ENCODE results near the gene FBXL12.
"Not testable (repeated sequence)": the region's sequence is repeated elsewhere in the genome, so short reads cannot be mapped to it uniquely, and the experiment has no call there.

Gene FBXL12

DNA sequence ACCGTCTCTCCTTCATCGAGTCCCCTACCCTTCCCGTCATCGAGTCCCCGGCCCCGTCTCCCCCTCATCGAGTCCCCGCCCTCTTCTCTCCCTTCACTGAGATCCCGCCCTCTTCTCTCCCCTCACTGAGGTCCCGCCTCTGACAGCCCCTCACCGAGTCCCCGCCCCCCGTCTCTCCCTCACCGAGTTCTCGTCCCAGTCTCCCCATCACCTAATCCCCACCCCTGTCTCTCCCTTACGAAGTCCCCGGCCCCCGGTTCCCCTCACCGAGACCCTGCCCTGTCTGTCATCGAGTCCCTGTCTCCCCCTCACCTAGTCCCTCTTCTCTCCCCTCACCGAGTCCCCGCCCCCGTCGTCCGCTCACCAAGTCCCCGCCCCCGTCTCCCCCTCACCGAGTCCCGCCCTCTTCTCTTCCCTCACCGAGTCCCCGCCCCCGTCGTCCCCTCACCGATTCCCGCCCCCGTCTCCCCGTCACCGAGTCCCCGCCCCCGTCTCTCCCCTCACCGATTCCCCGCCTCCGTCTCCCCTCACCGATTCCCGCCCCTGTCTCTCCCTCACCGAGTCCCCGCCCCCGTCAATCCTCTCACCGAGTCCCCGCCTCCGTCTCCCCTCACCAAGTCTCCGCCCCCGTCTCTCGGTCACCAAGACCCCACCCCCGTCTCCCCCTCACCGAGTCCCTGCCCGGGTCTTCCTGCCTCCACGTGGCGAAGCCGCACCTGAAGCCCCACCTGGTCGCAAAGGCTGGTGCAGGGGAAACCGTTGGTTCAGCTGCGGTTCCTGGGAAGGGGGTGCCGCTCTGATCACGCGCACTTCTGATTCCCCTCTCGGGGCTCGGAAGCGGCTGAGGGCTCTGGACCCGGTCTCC, 26.4 kb downstream of the FBXL12 start:
- peak; percentile 82 to 90 (median 83) for DNase-seq (ENCODE audit: low read depth in 3 of 3)

GRCh38 chr19:9791552-9792205, 27.2 kb downstream of the FBXL12 start:
- peak; percentile 79 to 92 (median 82) for DNase-seq (ENCODE audit: low read depth in 3 of 3)

DNA sequence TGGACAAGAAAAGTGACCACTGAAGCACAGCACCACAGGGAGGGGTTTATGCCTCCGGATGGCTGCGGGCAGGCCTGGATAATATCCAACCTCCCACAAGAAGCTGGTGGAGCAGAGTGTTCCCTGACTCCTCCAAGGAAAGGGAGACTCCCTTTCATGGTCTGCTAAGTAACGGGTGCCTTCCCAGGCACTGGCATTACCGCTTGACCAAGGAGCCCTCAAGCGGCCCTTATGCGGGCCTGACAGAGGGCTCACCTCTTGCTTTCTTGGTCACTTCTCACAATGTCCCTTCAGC, 27.9 kb downstream of the FBXL12 start:
- DNase-seq (ENCODE audit: low read depth in 3 of 3): not testable (repeated sequence)

DNA sequence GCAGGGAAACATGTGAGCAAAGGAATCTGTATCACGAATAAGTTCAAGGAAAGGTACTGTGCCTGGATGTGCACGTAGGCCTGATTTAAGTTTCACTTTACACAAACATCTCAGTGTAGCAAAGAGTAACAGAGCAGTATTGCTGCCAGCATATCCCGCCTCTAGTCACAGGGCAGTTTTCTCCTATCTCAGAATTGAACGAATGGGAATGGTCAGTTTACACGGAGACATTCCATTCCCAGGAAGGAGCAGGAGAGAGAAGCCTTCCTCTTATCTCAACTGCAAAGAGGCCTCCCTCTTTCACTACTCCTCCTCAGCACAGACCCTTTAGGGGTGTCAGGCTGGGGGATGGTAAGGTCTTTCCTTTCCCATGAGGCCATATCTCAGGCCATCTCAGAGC, 29.3 kb downstream of the FBXL12 start:
- DNase-seq (ENCODE audit: low read depth in 3 of 3): not testable (repeated sequence)

DNA sequence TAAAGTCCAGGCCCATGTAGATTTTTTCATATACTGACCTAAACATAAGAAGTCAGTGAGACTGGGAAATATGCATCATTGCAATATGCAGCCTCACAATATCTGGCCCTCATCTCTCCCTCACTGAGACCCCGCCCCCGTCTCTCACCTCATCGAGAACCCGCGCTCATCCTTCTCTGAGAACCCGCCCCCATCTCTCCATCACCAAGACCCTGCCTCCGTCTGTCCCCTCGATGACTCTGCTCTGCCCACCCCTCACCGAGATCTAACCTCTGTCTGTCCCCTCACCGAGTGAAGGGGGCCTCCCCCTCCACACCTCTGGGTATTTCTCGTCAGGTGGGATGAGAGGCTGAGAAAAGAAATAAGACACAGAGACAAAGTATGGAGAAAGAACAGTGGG, 29.8 kb downstream of the FBXL12 start:
- DNase-seq (ENCODE audit: low read depth in 3 of 3): no peak

- DNase-seq (ENCODE audit: low read depth in 3 of 3): not testable (repeated sequence)
Measured at GRCh38 chr19:9788604-9789003, 30.3 kb downstream of the FBXL12 start.

DNA sequence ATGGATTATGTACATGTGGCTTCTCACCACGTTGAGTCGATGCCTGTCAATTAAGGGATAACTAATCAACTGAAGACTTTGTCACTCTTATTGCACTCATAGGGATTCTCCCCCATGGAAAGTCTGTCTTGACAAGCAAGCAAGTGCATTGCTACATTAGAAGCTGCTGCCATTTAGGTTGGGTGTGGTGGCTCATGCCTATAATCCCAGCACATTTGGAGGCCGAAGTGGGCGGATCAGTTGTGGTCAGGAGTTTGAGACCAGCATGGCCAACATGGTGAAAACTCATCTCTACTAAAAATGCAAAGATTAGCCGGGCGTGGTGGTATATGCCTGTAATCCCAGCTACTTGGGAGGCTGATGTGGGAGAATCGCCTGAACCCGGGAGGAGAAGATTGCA, 32.1 kb downstream of the FBXL12 start:
- no peak for DNase-seq (ENCODE audit: low read depth in 3 of 3)

DNA sequence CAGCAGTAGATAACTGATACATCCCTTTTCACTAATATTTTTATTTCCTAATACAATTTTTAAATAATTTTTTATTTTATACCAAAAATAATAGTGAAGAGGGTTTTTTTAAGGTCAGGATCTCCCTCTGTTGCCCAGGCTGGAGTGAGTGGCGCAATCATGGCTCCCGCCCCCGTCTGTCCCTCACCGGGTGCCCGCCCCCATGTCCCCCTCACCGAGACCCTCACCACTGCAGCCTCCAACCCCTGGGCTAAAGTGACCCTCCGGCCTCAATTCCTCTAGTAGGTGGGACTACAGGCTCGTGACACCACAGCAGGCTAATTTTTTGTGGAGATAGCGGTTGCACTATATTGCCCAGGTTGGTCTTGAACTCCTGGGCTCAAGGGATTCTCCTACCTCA, 32.5 kb downstream of the FBXL12 start:
- no peak for DNase-seq (ENCODE audit: low read depth in 3 of 3)

GRCh38 chr19:9785367-9786331, 33.2 kb downstream of the FBXL12 start:
- DNase-seq (ENCODE audit: low read depth in 3 of 3): peak; percentile 94 to 98 (median 96)

DNA sequence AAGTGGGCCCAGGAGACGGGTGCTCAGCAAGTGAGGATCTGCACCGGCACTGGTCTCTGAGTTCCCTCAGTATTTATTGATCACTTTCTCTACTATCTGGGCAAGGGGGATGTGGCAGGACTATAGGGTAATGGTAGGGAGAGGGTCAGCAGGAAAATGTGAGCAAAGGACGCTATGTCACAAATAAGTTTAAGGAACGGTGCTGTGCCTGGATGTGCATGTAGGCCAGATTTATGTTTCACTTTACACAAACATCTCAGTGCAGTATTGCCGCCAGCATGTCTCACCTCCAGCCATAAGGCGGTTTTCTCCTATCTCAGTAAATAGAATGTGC, 34.7 kb downstream of the FBXL12 start:
- not testable (repeated sequence) for DNase-seq (ENCODE audit: low read depth in 3 of 3)

DNA sequence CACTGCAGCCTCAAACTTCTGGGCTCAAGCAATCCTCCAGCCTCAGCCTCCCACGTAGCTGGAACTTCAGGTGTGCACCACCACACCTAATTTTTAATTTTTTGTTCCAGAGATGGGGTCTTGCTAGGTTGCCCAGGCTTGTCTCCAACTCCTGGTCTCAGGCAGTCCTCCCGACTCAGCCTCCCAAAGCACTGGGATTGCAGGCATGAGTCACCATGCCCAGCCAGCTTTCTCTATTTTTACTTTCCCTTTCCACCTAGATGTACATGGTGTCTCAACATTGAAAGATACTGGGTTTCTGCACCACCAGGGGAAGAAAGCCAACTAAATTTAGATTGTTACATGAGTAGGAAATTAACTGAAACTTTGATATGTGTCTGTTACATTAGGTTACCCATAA, 36.5 kb downstream of the FBXL12 start:
- DNase-seq (ENCODE audit: low read depth in 3 of 3): no peak

DNA sequence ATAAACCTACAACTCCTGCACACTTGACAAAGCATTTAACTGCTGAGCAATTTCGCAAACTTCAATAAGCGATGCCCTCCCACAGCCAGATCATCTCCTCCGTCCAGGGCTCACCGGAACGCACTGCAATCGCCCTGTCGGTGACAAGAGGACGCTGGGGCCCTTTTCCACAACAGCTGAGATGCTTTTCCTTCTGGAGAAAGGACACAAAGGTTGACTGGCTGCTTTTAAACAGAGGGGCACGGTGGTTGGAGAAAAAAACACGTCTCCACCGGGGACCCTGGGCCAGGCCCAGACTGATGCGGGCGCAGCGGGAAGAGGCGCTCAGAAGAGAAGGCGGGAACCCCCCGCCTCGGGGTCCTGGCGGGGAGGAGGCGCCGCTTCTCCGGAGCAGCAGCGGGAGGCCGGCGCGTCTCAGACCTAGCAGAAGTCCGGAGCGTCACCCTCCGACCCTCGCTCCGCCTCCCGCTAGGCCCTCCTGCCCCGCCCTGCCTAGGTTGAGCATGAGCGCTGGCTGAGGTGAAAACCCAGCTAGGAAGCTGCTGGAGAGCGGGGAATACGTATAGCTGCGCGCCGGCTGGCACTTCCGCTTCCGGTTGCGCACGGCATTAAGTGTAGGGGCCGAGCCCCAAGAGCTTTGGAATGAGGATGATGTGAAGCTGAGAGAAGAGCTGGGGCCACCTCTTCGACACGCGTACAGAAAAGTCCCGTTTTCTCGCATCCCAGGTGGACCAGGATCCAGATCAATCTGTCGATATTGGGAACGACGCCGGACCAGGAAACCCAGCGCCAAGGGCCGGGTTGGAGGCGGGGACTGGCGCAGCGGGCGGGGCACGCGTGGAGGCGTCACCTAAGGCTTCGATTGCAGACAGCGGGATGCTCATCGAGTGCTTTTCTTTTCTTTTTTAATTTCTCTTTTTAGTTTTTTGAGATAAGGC, 50.4 kb downstream of the FBXL12 start, which contains the start of gene ZNF846:
ZNF846 (minus strand) TSS at position 564 of the 938 bp plus-strand sequence. CDS start 3,788 bp downstream, outside the sequence.
- peak; percentile 87 to 93 (median 90) for DNase-seq (ENCODE audit: low read depth in 3 of 3)
